ENCODE measurements around the gene CDCA8. TPM values are rescaled to one million over a fixed set of nuclear protein-coding genes. Genes with fewer than 3 reads are reported as not detected.

CDCA8 gene
- polyA plus RNA-seq, 2 of the 4 experiments (the other 2 are of a cell fraction) = 26.8 to 32.1 TPM

DNA sequence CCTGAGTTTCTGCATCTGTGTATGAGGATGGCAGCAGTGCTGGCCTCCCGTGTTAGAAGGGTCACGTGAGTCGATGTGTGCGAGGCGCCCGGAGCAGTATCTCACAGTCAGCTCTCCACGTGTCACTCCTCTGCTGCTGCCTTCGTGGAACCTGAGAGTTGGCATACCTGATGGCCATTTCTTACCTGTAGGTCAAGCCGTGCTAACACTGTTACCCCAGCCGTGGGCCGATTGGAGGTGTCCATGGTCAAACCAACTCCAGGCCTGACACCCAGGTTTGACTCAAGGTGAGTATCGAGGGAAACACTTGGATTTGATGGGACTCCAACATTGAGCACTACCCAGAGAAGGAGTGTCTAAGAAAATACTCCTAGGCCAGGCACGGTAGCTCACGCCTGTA lies 10.7 kb downstream of the CDCA8 start:
- no peak overlapping the region for H3K4me2 ChIP-seq
- 94% methylated on average over 8 of the region's 14 CpGs for WGBS (ENCODE audit: missing lambda C conversion rate)
- H3K4me3 ChIP-seq = no peak overlapping the region
- DNase-seq (ENCODE audit: low read depth in 1 of 2, low spot score in 1 of 2) (no peak), ATAC-seq (no peak), FAIRE-seq (no peak)
- no peaks in the 10 kb centered on the region for H3K4me1 ChIP-seq
- H3K27ac ChIP-seq = no peak overlapping the region
- TF ChIP-seq RARB (CRISPR knock-in tag; IDR thresholded peaks at IDR 0.05) (no peak), FOXS1 (CRISPR knock-in tag; IDR thresholded peaks at IDR 0.05) (no peak), CEBPB (IDR thresholded peaks at IDR 0.05) (no peak), JUNB (IDR thresholded peaks at IDR 0.05) (no peak), ESRRA (IDR thresholded peaks at IDR 0.05; ENCODE audit: borderline replicate concordance, low read length) (no peak), ZNF302 (CRISPR knock-in tag; IDR thresholded peaks at IDR 0.05) (no peak), FOSB (CRISPR knock-in tag; IDR thresholded peaks at IDR 0.05) (no peak), MAFK (IDR thresholded peaks at IDR 0.05; ENCODE audit: partially characterized antibody) (no peak), RCOR1 (IDR thresholded peaks at IDR 0.05; ENCODE audit: low read depth, low read length) (no peak), CHD2 (IDR thresholded peaks at IDR 0.05; ENCODE audit: low read length, partially characterized antibody) (no peak), KDM5A (IDR thresholded peaks at IDR 0.05) (no peak), RFX5 (IDR thresholded peaks at IDR 0.05) (no peak), TP53 (CRISPR knock-in tag; IDR thresholded peaks at IDR 0.05) (no peak), MAZ (IDR thresholded peaks at IDR 0.05; ENCODE audit: borderline replicate concordance, low read depth, low read length) (no peak)
- TF ChIP-seq, protein P1, sequence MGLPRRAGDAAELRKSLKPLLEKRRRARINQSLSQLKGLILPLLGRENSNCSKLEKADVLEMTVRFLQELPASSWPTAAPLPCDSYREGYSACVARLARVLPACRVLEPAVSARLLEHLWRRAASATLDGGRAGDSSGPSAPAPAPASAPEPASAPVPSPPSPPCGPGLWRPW (IDR thresholded peaks at IDR 0.05) = no peak
- TF ChIP-seq, protein P2, sequence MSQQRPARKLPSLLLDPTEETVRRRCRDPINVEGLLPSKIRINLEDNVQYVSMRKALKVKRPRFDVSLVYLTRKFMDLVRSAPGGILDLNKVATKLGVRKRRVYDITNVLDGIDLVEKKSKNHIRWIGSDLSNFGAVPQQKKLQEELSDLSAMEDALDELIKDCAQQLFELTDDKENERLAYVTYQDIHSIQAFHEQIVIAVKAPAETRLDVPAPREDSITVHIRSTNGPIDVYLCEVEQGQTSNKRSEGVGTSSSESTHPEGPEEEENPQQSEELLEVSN (IDR thresholded peaks at IDR 0.05; ENCODE audit: borderline replicate concordance, low read depth) = no peak
- TF ChIP-seq, protein P3, sequence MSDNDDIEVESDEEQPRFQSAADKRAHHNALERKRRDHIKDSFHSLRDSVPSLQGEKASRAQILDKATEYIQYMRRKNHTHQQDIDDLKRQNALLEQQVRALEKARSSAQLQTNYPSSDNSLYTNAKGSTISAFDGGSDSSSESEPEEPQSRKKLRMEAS (IDR thresholded peaks at IDR 0.05) = no peak
- TF ChIP-seq, protein P4, sequence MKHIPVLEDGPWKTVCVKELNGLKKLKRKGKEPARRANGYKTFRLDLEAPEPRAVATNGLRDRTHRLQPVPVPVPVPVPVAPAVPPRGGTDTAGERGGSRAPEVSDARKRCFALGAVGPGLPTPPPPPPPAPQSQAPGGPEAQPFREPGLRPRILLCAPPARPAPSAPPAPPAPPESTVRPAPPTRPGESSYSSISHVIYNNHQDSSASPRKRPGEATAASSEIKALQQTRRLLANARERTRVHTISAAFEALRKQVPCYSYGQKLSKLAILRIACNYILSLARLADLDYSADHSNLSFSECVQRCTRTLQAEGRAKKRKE (CRISPR knock-in tag; IDR thresholded peaks at IDR 0.05; ENCODE audit: low read depth) = no peak
- ChIA-PET POLR2A (no interaction called here), CTCF (interaction anchor here (0.7 to 1.3 kb wide), 2 partner anchors 11 to 39 kb away, joined by 3 read pairs; partner anchors contain the start of gene CDCA8)
- H3K9me3 ChIP-seq = no peaks in the 10 kb centered on the region

DNA sequence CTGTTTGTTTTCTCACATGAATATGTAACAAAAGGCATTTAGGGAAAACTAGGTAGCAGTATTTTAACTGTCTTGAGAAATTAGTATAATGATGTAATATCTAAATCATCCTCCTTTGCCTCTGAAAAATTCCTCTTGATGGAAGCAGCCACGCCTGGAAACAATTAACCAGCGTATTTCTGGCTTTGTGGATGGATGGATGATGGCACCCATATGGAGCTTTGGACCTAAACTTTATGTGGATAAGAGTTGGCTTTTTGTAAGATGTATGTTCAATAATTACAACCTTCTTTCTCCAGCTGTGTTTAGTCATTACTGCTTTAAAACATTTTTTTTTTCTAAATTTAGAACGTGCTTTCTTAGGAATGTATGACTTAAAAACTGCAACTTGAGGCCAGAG lies 12.7 kb downstream of the CDCA8 start:
- DNase-seq (ENCODE audit: low read depth in 1 of 2, low spot score in 1 of 2) = no peak
- no peak for FAIRE-seq
- no peak for ATAC-seq
- Histone ChIP-seq H3K4me2 (no peak overlapping the region), H3K4me1 (no peaks in the 10 kb centered on the region), H3K9me3 (no peaks in the 10 kb centered on the region), H3K4me3 (no peak overlapping the region), H3K27ac (no peak overlapping the region)
- ChIA-PET CTCF (interaction anchor here (1.1 kb wide), 1 partner anchor 12 kb away, joined by 3 read pairs; no protein-coding TSS in a partner anchor), POLR2A (no interaction called here)
- TF ChIP-seq NPAS2 (CRISPR knock-in tag; IDR thresholded peaks at IDR 0.05; ENCODE audit: borderline replicate concordance) = no peak
- TF ChIP-seq POLR2A (IDR thresholded peaks at IDR 0.05; ENCODE audit: low read length) = no peak
- no peak for TF ChIP-seq NFE2L2 (conservative IDR thresholded peaks at IDR 0.05; ENCODE audit: low read length)
- TF ChIP-seq KDM1A (IDR thresholded peaks at IDR 0.05; ENCODE audit: low read depth) = no peak
- no peak for TF ChIP-seq HEYL (CRISPR knock-in tag; IDR thresholded peaks at IDR 0.05)
- TF ChIP-seq RARB (CRISPR knock-in tag; IDR thresholded peaks at IDR 0.05) = no peak
- no peak for TF ChIP-seq HOXA7 (CRISPR knock-in tag; IDR thresholded peaks at IDR 0.05)
- TF ChIP-seq, protein P2 (IDR thresholded peaks at IDR 0.05; ENCODE audit: borderline replicate concordance, low read depth) = no peak
- TF ChIP-seq HOXB13 (CRISPR knock-in tag; IDR thresholded peaks at IDR 0.05; ENCODE audit: low read depth) = no peak
- TF ChIP-seq MAZ (IDR thresholded peaks at IDR 0.05; ENCODE audit: borderline replicate concordance, low read depth, low read length) = no peak
- no peak for TF ChIP-seq CBX2 (IDR thresholded peaks at IDR 0.05; ENCODE audit: borderline replicate concordance, low read depth)
- TF ChIP-seq RCOR1 (IDR thresholded peaks at IDR 0.05; ENCODE audit: low read depth, low read length) = no peak
- no peak for TF ChIP-seq ZC3H11A (IDR thresholded peaks at IDR 0.05)
- TF ChIP-seq SREBF2 (IDR thresholded peaks at IDR 0.05) = no peak
- TF ChIP-seq FOSL2 (IDR thresholded peaks at IDR 0.05) = no peak
- TF ChIP-seq FOSL2 (CRISPR knock-in tag; IDR thresholded peaks at IDR 0.05) = no peak
- no peak for TF ChIP-seq CHD4 (IDR thresholded peaks at IDR 0.05; ENCODE audit: borderline replicate concordance)
- TF ChIP-seq, protein P1 (IDR thresholded peaks at IDR 0.05) = no peak
- no peak for TF ChIP-seq TP53 (CRISPR knock-in tag; IDR thresholded peaks at IDR 0.05)
- 82% methylated on average over 3 of the region's 3 CpGs for WGBS (ENCODE audit: missing lambda C conversion rate)
